T-helper 17 cell (primary cell): Measurements from ENCODE around the gene CNGB1. TPM values are rescaled to one million over a fixed set of nuclear protein-coding genes. Genes with fewer than 3 reads are reported as not detected.
"Not testable (repeated sequence)": the region's sequence is repeated elsewhere in the genome, so short reads cannot be mapped to it uniquely, and the experiment has no call there.

Source experiments
- ATAC-seq: fragments of 150-1000 bp; cut with Tn5 transposase; 2 replicates; pipeline ENCODE4 v1.10.0; 2021; ENCODE audit warnings: mild to moderate bottlenecking, moderate library complexity
- DNase-seq, 3 donors: peaks; one replicate each; pipeline versions ENCODE4 v3.0.0 to v3.0.0-alpha.2; 2020 to 2021
- H3K9me3 ChIP-seq: one replicate; pipeline ENCODE4 v1.7.0; 2013; ENCODE audit warnings: low read length, mild to moderate bottlenecking; ENCODE audit not compliant: control insufficient read depth, poor library complexity, severe bottlenecking
- H3K27ac Mint-ChIP-seq: one replicate; pipeline ENCODE4 v1.8.0; 2022; ENCODE audit warnings: mild to moderate bottlenecking, moderate library complexity, mixed read lengths
- H3K27me3 Mint-ChIP-seq: one replicate; pipeline ENCODE4 v1.8.0; 2022; ENCODE audit warnings: mixed read lengths
- H3K36me3 Mint-ChIP-seq: one replicate; pipeline ENCODE4 v1.8.0; 2022; ENCODE audit warnings: low read depth, mixed read lengths
- H3K4me1 Mint-ChIP-seq: one replicate; pipeline ENCODE4 v1.8.0; 2022; ENCODE audit warnings: mild to moderate bottlenecking, mixed read lengths
- H3K4me3 Mint-ChIP-seq: one replicate; pipeline ENCODE4 v1.8.0; 2022; ENCODE audit warnings: mild to moderate bottlenecking, moderate library complexity, mixed read lengths
- total RNA-seq, 4 donors: library from RNA in 2 of 4; stranded (reverse) in 2 of 4; gene quantifications; one replicate each; pipeline ENCODE4 v1.2.3 and lab custom pipeline; 2022 to 2026

Gene CNGB1
- total RNA-seq, 2 donors from 2014 or later, result not detected

DNA sequence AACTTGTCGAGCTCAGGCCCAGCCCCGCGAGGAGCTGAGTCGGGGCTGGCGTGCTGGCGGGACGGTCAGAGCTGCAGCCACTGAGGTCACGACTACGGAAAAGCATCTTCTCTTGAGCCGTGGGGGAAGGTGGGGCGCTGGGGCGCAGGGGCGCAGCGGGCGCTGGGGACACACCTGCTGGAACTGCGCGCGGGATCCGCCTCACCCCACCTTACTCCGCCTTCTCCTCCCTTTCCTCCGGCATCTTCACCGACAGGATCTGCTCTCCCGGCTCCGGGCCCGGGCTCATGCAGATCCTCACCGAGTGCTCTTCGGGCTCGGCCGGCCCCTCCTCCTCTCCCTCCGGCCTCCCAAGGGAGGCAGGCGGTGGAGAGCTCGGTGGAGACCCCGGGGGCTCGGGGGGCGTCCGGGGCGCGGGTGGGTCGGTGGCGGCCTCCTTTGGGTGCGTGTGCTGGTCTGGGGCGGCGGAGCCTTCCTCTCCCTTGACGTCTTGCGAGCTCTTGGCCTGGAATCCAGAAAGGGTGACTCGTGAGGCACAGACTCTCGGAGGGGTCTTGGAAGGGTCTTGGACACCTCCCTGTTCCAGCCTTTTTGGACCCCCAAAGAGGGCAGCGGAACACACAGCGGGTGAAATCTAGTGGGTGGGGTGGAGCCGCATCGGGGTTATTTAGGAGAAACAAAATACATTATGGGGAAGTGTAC, 86.8 kb downstream of the CNGB1 start:
- H3K4me3 Mint-ChIP-seq, result no peak overlapping the region
- H3K36me3 Mint-ChIP-seq, result peaks cover 2% of the 10 kb centered on the region
- H3K27me3 Mint-ChIP-seq, result peaks cover 68% of the 10 kb centered on the region

DNA sequence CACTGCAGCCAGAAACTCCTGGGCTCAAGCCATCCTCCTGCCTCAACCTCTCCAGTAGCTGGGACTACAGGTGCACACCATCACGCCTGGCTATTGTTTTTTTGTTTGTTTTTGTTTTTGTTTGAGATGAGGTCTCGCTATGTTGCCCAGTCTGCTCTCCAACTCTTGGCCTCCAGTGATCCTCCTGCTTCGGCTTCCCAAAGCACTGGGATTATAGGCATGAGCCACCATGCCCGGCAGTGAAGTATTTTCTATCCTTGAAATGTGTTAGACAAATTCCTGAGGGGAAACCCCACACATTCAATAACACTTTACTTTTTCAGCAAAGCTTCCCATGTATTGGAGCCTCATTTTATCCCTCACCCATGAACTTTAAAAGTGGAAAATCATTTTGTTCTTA, 87.4 kb downstream of the CNGB1 start:
- peaks cover 2% of the 10 kb centered on the region for H3K36me3 Mint-ChIP-seq
- no peak overlapping the region for H3K4me3 Mint-ChIP-seq
- no peak overlapping the region for H3K27ac Mint-ChIP-seq
- H3K4me1 Mint-ChIP-seq, result peaks cover 4% of the 10 kb centered on the region
- no peak for ATAC-seq
- peaks cover 61% of the 10 kb centered on the region for H3K27me3 Mint-ChIP-seq
- H3K9me3 ChIP-seq, result no peaks in the 10 kb centered on the region
- no peak for DNase-seq

More for the DNA sequence above, 86.8 kb downstream of the CNGB1 start:
- H3K27ac Mint-ChIP-seq, result no peak overlapping the region
- DNase-seq (no peak), ATAC-seq (no peak)
- peaks cover 4% of the 10 kb centered on the region for H3K4me1 Mint-ChIP-seq
- no peaks in the 10 kb centered on the region for H3K9me3 ChIP-seq

DNA sequence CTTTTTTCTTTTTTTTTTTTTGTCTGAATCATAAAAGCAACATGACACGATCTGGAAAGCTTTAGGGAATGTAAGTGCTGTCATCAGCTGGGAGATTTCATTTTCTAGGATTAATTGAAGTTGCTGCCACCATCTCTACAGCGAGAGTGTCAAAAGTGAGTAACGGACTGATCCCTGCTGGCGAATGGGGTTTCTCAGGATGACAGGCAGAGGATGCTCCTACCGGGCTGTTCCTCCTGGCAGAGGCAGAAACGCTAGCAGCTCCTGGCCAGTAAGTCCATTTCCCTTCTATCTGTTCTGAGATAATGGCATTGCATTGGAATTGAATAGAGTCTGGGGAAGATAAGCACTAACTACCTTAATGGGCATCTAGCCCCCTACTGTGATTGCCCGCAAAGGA, 88.1 kb downstream of the CNGB1 start:
- no peak for ATAC-seq
- H3K27me3 Mint-ChIP-seq, result peaks cover 55% of the 10 kb centered on the region
- no peak overlapping the region for H3K27ac Mint-ChIP-seq
- no peak overlapping the region for H3K4me3 Mint-ChIP-seq
- no peaks in the 10 kb centered on the region for H3K9me3 ChIP-seq
- DNase-seq, result no peak
- H3K4me1 Mint-ChIP-seq, result peaks cover 4% of the 10 kb centered on the region
- peaks cover 2% of the 10 kb centered on the region for H3K36me3 Mint-ChIP-seq

DNA sequence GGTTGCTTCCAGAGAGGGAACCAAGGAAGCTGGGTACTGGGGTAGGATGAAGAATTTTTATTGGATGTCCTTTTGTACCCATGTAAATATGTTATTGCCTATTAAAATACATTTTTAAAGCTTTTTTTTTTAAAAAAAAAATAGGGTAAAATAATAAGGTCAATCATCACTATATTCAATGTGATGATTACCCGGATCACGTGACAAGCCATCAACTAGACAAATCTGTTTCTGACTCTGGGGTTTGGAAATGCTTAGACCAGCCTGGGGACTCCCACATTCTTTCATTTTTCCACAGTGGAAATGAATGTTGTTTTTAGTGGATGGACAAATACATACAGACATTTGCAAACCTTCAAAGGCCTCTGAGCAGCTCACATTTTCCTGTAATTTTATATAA, 88.7 kb downstream of the CNGB1 start:
- H3K9me3 ChIP-seq, result no peaks in the 10 kb centered on the region
- no peak for DNase-seq
- no peak for ATAC-seq
- Mint-ChIP-seq H3K4me3 (no peak overlapping the region), H3K27ac (no peak overlapping the region), H3K36me3 (peaks cover 2% of the 10 kb centered on the region), H3K27me3 (peaks cover 49% of the 10 kb centered on the region), H3K4me1 (peaks cover 4% of the 10 kb centered on the region)

DNA sequence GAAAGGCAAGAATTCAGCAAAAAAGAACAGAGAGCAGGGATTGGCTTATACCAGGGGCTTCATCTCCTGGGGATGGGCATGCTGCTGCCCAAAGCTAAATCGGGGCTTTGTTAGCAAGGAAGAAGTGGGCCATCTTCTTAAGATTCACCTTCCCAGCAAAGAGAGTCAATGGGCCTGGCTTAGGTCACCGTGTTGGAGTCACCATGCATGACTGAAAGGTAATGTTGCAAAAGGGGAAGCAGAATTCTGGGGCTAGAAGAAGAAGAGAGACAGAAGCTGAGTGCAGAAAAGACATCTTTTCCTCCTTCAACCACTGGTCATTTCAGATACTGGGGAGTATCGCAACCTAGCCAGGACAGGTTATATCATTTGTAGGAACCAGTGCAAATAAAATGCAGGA, 92.3 kb downstream of the CNGB1 start:
- H3K36me3 Mint-ChIP-seq, result no peaks in the 10 kb centered on the region
- H3K27me3 Mint-ChIP-seq, result peaks cover 23% of the 10 kb centered on the region
- no peak overlapping the region for H3K27ac Mint-ChIP-seq
- no peak overlapping the region for H3K4me3 Mint-ChIP-seq
- no peak for DNase-seq
- H3K9me3 ChIP-seq, result no peaks in the 10 kb centered on the region
- no peak for ATAC-seq
- H3K4me1 Mint-ChIP-seq, result no peaks in the 10 kb centered on the region

DNA sequence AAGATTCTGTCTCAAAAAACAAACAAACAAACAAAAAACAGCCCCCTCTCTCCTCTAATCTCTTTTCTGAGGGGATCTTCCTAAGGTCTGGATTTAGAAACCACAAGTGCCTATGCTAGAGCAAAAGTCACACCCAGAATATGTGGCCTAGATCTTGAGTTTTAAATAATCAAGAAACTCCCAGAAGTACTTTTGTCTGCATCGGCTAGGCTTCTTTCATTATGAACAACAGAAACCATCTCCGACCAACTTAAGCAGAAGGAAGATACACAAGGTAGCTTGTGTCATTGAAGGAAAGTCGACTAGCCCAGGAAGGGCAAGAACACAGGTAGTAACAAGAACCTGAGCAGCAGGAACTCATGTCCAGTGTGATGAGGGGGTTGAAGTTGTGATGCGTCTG, 94.7 kb downstream of the CNGB1 start:
- Mint-ChIP-seq H3K27ac (no peak overlapping the region), H3K27me3 (peaks cover 22% of the 10 kb centered on the region)
- no peak for ATAC-seq

DNA sequence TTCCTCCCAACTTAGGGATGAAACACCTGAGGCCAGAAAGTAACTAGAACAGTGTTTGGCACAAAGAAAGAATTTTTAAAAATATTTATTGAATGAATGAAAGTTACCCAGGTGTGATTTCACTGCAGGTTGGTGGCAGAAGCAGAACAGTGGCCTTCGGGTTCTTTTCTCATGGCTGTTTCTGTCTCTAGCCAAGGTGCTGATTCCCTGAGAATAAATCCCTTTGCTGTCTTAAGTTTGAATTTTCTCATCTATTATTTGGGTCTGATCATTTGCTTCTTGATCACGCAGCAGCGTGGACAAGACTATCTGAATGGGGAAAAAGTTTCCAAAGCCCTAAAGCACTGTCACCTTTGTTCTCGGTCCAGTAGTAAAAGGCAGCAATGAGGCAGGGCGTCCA, 95.6 kb downstream of the CNGB1 start:
- H3K9me3 ChIP-seq, result no peaks in the 10 kb centered on the region
- Mint-ChIP-seq H3K36me3 (no peaks in the 10 kb centered on the region), H3K4me1 (no peaks in the 10 kb centered on the region), H3K4me3 (no peak overlapping the region), H3K27ac (no peak overlapping the region), H3K27me3 (peaks cover 22% of the 10 kb centered on the region)
- DNase-seq, result no peak
- no peak for ATAC-seq

More for the DNA sequence above, 94.7 kb downstream of the CNGB1 start:
- no peak for DNase-seq
- no peaks in the 10 kb centered on the region for H3K36me3 Mint-ChIP-seq
- H3K4me1 Mint-ChIP-seq, result no peaks in the 10 kb centered on the region
- H3K4me3 Mint-ChIP-seq, result no peak overlapping the region
- H3K9me3 ChIP-seq, result no peaks in the 10 kb centered on the region

DNA sequence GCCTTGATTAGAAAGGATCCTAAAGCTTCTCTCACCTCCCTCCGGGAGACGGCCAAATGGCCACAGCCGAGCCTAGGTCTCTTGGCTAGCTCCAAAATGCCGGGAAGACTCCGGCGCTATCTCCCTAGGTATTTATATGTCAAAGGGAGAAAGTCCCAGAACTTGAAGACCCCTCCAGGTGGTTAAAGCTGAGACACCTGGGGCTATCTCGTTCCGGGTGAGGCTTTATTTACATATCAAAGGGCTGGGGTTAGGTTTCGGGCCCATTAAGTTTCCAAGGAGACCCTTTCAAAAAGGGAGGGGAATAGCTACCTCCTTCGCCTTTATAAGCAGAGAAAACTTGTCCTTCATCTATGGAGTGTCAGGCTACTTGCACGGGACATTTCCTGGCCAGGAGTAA, 97.7 kb downstream of the CNGB1 start:
- ATAC-seq (no peak), DNase-seq (no peak)
- Mint-ChIP-seq H3K27ac (no peak overlapping the region), H3K36me3 (no peaks in the 10 kb centered on the region), H3K27me3 (peaks cover 32% of the 10 kb centered on the region), H3K4me3 (no peak overlapping the region), H3K4me1 (no peaks in the 10 kb centered on the region)
- no peaks in the 10 kb centered on the region for H3K9me3 ChIP-seq

DNA sequence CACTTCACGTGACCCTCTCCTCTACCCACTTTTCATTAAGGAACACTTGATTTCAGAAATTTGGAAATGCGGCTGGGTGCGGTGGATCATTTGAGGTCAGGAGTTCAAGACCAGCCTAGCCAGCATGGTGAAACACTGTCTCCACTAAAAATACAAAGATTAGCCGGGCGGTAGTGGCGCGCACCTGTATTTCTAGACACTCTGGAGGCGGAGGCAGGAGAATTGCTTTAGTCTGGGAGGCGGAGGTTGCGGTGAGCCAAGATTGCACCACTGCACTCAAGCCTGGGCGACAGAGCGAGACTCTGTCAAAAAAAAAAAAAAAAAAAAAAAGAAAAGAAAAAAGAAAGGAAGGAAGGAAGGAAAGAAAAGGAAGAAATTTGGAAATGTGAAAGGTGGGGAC, 98.2 kb downstream of the CNGB1 start:
- H3K4me1 Mint-ChIP-seq, DNase-seq, H3K9me3 ChIP-seq, H3K27ac Mint-ChIP-seq, ATAC-seq, H3K4me3 Mint-ChIP-seq, H3K36me3 Mint-ChIP-seq: not testable (repeated sequence)
- H3K27me3 Mint-ChIP-seq, result peaks cover 32% of the 10 kb centered on the region

DNA sequence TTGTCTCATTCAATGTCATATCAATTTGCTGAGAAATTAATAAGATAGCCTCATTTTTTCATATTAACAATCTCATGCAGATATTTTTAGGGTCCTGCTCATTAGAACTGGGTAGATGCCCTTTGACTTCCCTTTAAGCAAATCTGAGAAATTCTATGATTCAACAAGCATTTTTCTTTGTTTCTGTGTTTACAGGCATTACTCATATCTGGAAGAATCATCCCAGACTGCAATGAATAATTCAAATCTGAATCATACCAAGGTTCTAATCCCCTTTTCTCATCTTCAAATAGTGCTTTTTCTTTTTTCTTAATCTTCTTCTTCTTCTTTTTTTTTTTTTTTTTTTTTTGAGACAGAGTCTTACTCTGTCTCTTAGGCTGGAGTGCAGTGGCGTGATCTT, 99.5 kb downstream of the CNGB1 start:
- no peak overlapping the region for H3K27ac Mint-ChIP-seq
- no peak for DNase-seq
- H3K4me3 Mint-ChIP-seq, result no peak overlapping the region
- H3K27me3 Mint-ChIP-seq, result peaks cover 31% of the 10 kb centered on the region
- no peak for ATAC-seq
- H3K9me3 ChIP-seq, result no peaks in the 10 kb centered on the region
- no peaks in the 10 kb centered on the region for H3K36me3 Mint-ChIP-seq
- no peaks in the 10 kb centered on the region for H3K4me1 Mint-ChIP-seq

DNA sequence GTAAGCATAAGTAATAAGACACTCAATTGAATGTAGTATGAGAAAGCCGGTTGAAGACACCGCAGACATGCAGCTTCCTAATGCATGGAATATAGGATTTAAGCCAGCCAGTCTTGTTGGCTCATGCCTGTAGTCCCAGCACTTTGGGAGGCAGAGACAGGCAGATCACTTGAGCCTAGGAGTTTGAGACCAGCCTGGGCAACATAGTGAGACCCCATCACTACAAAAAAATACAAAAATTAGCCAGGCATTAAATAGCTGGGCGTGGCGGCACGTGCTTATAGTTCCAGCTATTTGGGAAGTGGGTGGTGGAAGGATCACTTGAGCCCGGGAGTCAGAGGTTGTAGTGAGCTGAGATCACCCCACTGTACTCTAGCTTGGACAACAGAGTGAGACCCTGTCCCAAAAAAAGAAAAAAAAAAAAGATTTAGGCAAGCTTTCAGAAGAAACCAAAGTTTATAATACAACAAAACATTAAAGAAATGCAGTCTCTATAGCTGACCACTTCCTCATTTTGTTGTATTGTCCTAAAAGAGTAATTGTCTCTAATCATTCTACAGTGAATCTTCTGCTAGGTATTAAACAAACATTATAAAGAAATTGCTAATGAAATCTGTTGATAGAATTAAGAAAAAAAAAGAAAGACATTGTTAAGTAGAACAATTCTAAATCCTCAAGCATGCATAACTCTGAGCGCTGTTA, 100.0 kb downstream of the CNGB1 start:
- Mint-ChIP-seq H3K36me3 (no peaks in the 10 kb centered on the region), H3K4me3 (no peak overlapping the region), H3K4me1 (no peaks in the 10 kb centered on the region), H3K27me3 (peaks cover 26% of the 10 kb centered on the region), H3K27ac (no peak overlapping the region)
- no peak for DNase-seq
- H3K9me3 ChIP-seq, result no peaks in the 10 kb centered on the region
- no peak for ATAC-seq

DNA sequence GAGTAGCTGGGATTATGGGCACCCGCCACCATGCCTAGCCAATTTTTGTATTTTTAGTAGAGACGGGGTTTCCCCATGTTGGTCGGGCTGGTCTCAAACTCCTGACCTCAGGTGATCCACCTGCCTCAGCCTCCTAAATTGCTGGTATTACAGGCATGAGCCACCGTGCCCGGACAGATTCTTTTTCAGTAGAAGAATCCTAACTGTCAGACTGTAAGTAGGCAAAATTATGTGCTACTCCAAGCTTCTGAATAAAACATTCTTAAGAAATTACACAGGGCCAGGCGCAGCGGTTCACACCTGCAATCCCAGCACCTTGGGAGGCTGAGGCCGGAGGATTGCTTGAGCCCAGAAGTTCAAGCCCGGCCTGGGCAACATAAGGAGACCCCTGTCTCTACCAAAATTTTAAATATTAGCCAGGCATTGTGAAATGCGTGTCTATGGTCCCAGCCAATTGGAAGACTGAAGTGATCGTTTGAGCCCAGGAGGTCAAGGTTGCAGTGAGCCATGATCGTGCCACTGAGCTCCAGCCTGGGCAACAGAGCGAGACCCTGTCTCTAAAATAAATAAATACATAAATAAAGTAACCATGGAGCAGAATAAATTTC, 101.9 kb downstream of the CNGB1 start:
- Mint-ChIP-seq H3K4me1 (no peaks in the 10 kb centered on the region), H3K27ac (no peak overlapping the region), H3K27me3 (peaks cover 31% of the 10 kb centered on the region), H3K4me3 (no peak overlapping the region), H3K36me3 (no peaks in the 10 kb centered on the region)
- ATAC-seq, result no peak
- no peak for DNase-seq
- H3K9me3 ChIP-seq, result no peaks in the 10 kb centered on the region

DNA sequence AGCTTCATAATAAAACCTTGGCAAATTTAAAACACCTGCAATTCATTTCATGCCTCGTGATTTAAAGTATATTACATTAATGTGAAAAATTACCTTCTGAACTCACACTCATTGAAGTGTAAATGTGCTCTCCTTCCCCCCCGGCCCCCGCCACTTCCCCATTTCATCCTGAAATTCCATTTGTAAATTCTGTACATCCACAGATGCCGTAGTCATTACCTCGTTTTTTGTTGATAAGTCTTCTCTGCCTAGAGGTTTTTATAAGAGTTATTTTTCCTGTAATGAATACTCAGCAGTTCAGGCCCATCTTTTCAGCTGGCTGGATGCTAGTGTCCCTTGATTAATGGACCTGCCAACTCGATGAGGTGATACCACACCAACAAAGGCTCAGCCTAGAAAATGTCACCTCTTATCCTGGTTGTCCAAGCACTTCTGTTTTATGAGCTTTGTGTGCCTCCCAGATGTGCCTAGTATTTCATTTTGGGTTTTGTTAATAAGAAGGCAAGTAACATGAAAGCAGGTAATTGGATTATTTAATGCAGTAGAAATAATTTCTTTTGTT, 103.8 kb downstream of the CNGB1 start:
- H3K27me3 Mint-ChIP-seq, result peaks cover 34% of the 10 kb centered on the region

More for the DNA sequence above, 103.8 kb downstream of the CNGB1 start:
- ATAC-seq (no peak), DNase-seq (no peak)
- Mint-ChIP-seq H3K27ac (no peak overlapping the region), H3K36me3 (no peaks in the 10 kb centered on the region), H3K4me1 (peaks cover 2% of the 10 kb centered on the region), H3K4me3 (no peak overlapping the region)
- no peaks in the 10 kb centered on the region for H3K9me3 ChIP-seq
